MM.1S (cell line): ENCODE results near the gene TTC17.

Experiments used
- CTCF ChIP-seq: fragments of 300-600 bp; sonication (generic); IDR thresholded peaks from 2 replicates; pipeline ENCODE4 v1.5.1; 2016; ENCODE audit warnings: antibody characterized with exemption, low read length, mixed read lengths
- EZH2 ChIP-seq: fragments of 300-600 bp; sonication (generic); optimal IDR thresholded peaks from 2 replicates; pipeline ENCODE3; 2017; ENCODE audit warnings: low read depth, mild to moderate bottlenecking, antibody characterized with exemption, low read length, mixed read lengths
- EZH2phosphoT487 ChIP-seq: fragments of 300-600 bp; sonication (generic); IDR thresholded peaks from 2 replicates; pipeline ENCODE4 v1.6.1; 2018; ENCODE audit warnings: antibody characterized with exemption, low read length

GRCh38 chr11:43523632-43524031 lies 164.9 kb downstream of the TTC17 start:
- no peak for TF ChIP-seq CTCF
- no peak for TF ChIP-seq EZH2
- no peak for TF ChIP-seq EZH2phosphoT487
